Hematopoietic multipotent progenitor cell treated with erythropoietin and hydrocortisone succinate and interleukin-3 and kit ligand, for 15 days (in vitro differentiated cells): ENCODE data around the gene ANKRD44.

ENCODE experiments used
- DNase-seq: peaks from one replicate; pipeline ENCODE4 v3.0.0-alpha.2; 2015; ENCODE audit warnings: low spot score

Gene ANKRD44

GRCh38 chr2:197108758-197109157 is 201.8 kb downstream of the ANKRD44 start:
- no peak for DNase-seq

- no peak for DNase-seq
Measured at GRCh38 chr2:197107291-197108269, 203.0 kb downstream of the ANKRD44 start.

- DNase-seq = no peak
Measured at GRCh38 chr2:197103363-197103762, 207.2 kb downstream of the ANKRD44 start.

GRCh38 chr2:197102231-197102630 is 208.3 kb downstream of the ANKRD44 start:
- no peak for DNase-seq

GRCh38 chr2:197101519-197101918 is 209.1 kb downstream of the ANKRD44 start:
- no peak for DNase-seq

- no peak for DNase-seq
Measured at GRCh38 chr2:197097578-197098366, 212.8 kb downstream of the ANKRD44 start.

GRCh38 chr2:197096649-197097048 is 213.9 kb downstream of the ANKRD44 start:
- DNase-seq = no peak

- DNase-seq = no peak
Measured at GRCh38 chr2:197092431-197092830, 218.1 kb downstream of the ANKRD44 start.

- no peak for DNase-seq
Measured at GRCh38 chr2:197090742-197091367, 219.7 kb downstream of the ANKRD44 start.

GRCh38 chr2:197089655-197090054 is 220.9 kb downstream of the ANKRD44 start:
- no peak for DNase-seq

- no peak for DNase-seq
Measured at GRCh38 chr2:197088694-197089093, 221.9 kb downstream of the ANKRD44 start.

- DNase-seq = no peak
Measured at GRCh38 chr2:197086500-197086899, 224.1 kb downstream of the ANKRD44 start.

- DNase-seq = no peak
Measured at GRCh38 chr2:197085665-197086064, 224.9 kb downstream of the ANKRD44 start.

GRCh38 chr2:197081294-197081693 is 229.3 kb downstream of the ANKRD44 start:
- no peak for DNase-seq

- DNase-seq = no peak
Measured at GRCh38 chr2:197080578-197081216, 229.9 kb downstream of the ANKRD44 start.

- DNase-seq = no peak
Measured at GRCh38 chr2:197079832-197080555, 230.6 kb downstream of the ANKRD44 start.

GRCh38 chr2:197079414-197079813 is 231.2 kb downstream of the ANKRD44 start:
- DNase-seq = no peak

GRCh38 chr2:197078535-197078934 is 232.0 kb downstream of the ANKRD44 start:
- no peak for DNase-seq

- no peak for DNase-seq
Measured at GRCh38 chr2:197077336-197077735, 233.2 kb downstream of the ANKRD44 start.

- no peak for DNase-seq
Measured at GRCh38 chr2:197076652-197077051, 233.9 kb downstream of the ANKRD44 start.

- DNase-seq = no peak
Measured at GRCh38 chr2:197075754-197076337, 234.7 kb downstream of the ANKRD44 start.
